Right renal pelvis (tissue), 4 donors: ENCODE data around the gene ACTG1. TPM values are rescaled to one million over a fixed set of nuclear protein-coding genes. Genes with fewer than 3 reads are reported as not detected.
"Not testable (repeated sequence)": the region's sequence is repeated elsewhere in the genome, so short reads cannot be mapped to it uniquely, and the experiment has no call there.

Source experiments
- DNase-seq, 4 donors: peaks; one replicate each; pipeline ENCODE4 v3.0.0-alpha.2; 2013; ENCODE audit warnings: low read depth in 4 of 4, low spot score in 3 of 4, missing footprints in 1 of 4
- polyA plus RNA-seq, 4 donors: library from polyadenylated mRNA; unstranded; fragments of 120-200 nt; gene quantifications; one replicate each; pipeline ENCODE4 v1.2.1, GENCODE V29; 2013; ENCODE audit not compliant: insufficient read length in 4 of 4

Gene ACTG1
- polyA plus RNA-seq, 4 donors: 3,124 to 3,561 (median 3,180) TPM

- DNase-seq: no peak
Observed at GRCh38 chr17:81533339-81534141, 20.9 kb upstream of the ACTG1 start.

- DNase-seq: no peak
Observed at GRCh38 chr17:81532490-81533287, 20.1 kb upstream of the ACTG1 start.

GRCh38 chr17:81531998-81532404 is 19.4 kb upstream of the ACTG1 start:
- not testable (repeated sequence) for DNase-seq

GRCh38 chr17:81531013-81531412 is 18.4 kb upstream of the ACTG1 start:
- not testable (repeated sequence) for DNase-seq

GRCh38 chr17:81529437-81529803 is 16.8 kb upstream of the ACTG1 start:
- no peak for DNase-seq

- DNase-seq: no peak
Observed at GRCh38 chr17:81528651-81529436, 16.2 kb upstream of the ACTG1 start.

- no peak for DNase-seq
Observed at GRCh38 chr17:81528384-81528650, 15.7 kb upstream of the ACTG1 start.

- no peak for DNase-seq
Observed at GRCh38 chr17:81527591-81528383, 15.2 kb upstream of the ACTG1 start, which contains the start of gene FSCN2. TSS of gene FSCN2 (plus strand) at chr17:81528377. CDS start at chr17:81528532, 155 bp downstream.

- DNase-seq: no peak
Observed at GRCh38 chr17:81526662-81527571, 14.3 kb upstream of the ACTG1 start.

GRCh38 chr17:81524865-81525159 is 12.2 kb upstream of the ACTG1 start:
- DNase-seq: no peak

GRCh38 chr17:81524039-81524864 is 11.7 kb upstream of the ACTG1 start:
- DNase-seq: no peak

- no peak for DNase-seq
Observed at GRCh38 chr17:81523402-81524038, 10.9 kb upstream of the ACTG1 start.

- peak in 2 of 4 donors; percentile 74 to 80 for DNase-seq
Observed at GRCh38 chr17:81522491-81523401, 10.1 kb upstream of the ACTG1 start.

GRCh38 chr17:81520021-81520901 is 7.7 kb upstream of the ACTG1 start:
- no peak for DNase-seq

GRCh38 chr17:81519284-81520020 is 6.9 kb upstream of the ACTG1 start:
- no peak for DNase-seq
